GM12878 (cell line): ENCODE measurements around the gene IGFBP1. TPM values are rescaled to one million over a fixed set of nuclear protein-coding genes. Genes with fewer than 3 reads are reported as not detected.

Experiments used
- ATAC-seq: fragments of 200-7000 bp; cut with Tn5 transposase; 3 replicates; pipeline ENCODE4 v1.9.1; 2020; ENCODE audit warnings: mild to moderate bottlenecking, moderate library complexity
- BruUV-seq: library from RNA; stranded (reverse); fragments of 400-500 nt; replicated peaks from 2 replicates; lab custom pipeline; 2021; lab: Mats Ljungman, UMichigan
- CTCF ChIA-PET: fragments of 300-600 bp; sonication (Branson Sonifier 250); formaldehyde crosslinking; extraction: SDS; loops from one replicate; lab custom pipeline; 2021; ENCODE audit warnings: inconsistent platforms; lab: Yijun Ruan, JAX
- POLR2A ChIA-PET: fragments of 350-600 bp; formaldehyde crosslinking; extraction: SDS; loops from one replicate; lab custom pipeline; 2021; ENCODE audit warnings: inconsistent platforms; lab: Charles Lee
- RAD21 ChIA-PET: fragments of 300-600 bp; sonication (Branson Sonifier 250); formaldehyde crosslinking; loops from one replicate; lab custom pipeline; 2023; ENCODE audit warnings: antibody characterized with exemption; ENCODE audit not compliant: unreplicated experiment; lab: Charles Lee
- SMC1A ChIA-PET: fragments of 300-600 bp; sonication (Branson Sonifier 250); formaldehyde crosslinking; loops from one replicate; lab custom pipeline; 2023; ENCODE audit not compliant: unreplicated experiment, uncharacterized antibody; lab: Charles Lee
- DNase-seq: peaks from one replicate; pipeline ENCODE4 v3.0.0-alpha.2; 2011; ENCODE audit warnings: low read depth, low spot score
- FAIRE-seq: peaks from 3 replicates; lab custom pipeline; 2011; peaks lifted over from hg19 to GRCh38; lab: Jason Lieb, UNC
- H2AFZ ChIP-seq: 2 replicates; pipeline ENCODE4 v1.6.0; 2011; ENCODE audit warnings: low read depth, low read length, control low read depth; ENCODE audit not compliant: control insufficient read depth
- H3K27ac ChIP-seq: 2 replicates; pipeline ENCODE4 v1.5.1; 2011; ENCODE audit warnings: control low read depth; ENCODE audit not compliant: control insufficient read depth, insufficient read depth
- H3K27me3 ChIP-seq, 2 experiments: replicated peaks in 1 of 2; 2 replicates each; pipeline versions ENCODE4 v1.6.0 to v1.6.1; 2011; ENCODE audit warnings: low read length in 1 of 2; ENCODE audit not compliant: control insufficient read depth in 2 of 2, insufficient read depth in 2 of 2
- H3K36me3 ChIP-seq, 2 experiments: 2 replicates each; pipeline ENCODE4 v1.5.1; 2011; ENCODE audit warnings: low read length in 1 of 2; ENCODE audit not compliant: control insufficient read depth in 2 of 2, insufficient read depth in 2 of 2
- H3K4me1 ChIP-seq: 2 replicates; pipeline ENCODE4 v1.6.1; 2011; ENCODE audit warnings: mild to moderate bottlenecking, low read length, moderate library complexity, mixed read lengths; ENCODE audit not compliant: control insufficient read depth, insufficient read depth
- H3K4me2 ChIP-seq: 2 replicates; pipeline ENCODE4 v1.6.0; 2011; ENCODE audit warnings: control low read depth; ENCODE audit not compliant: control insufficient read depth, insufficient read depth
- H3K4me3 ChIP-seq: fragments of 200-600 bp; sonication (generic); 2 replicates; pipeline ENCODE4 v1.5.1; 2016
- H3K79me2 ChIP-seq: 2 replicates; pipeline ENCODE4 v1.6.0; 2011; ENCODE audit warnings: low read length; ENCODE audit not compliant: control insufficient read depth, insufficient read depth
- H3K9ac ChIP-seq: 2 replicates; pipeline ENCODE4 v1.8.0; 2011; ENCODE audit warnings: low read length, control low read depth, mixed read lengths; ENCODE audit not compliant: control insufficient read depth, insufficient read depth
- H3K9me3 ChIP-seq: replicated peaks from 3 replicates; pipeline ENCODE4 v1.5.1; 2011; ENCODE audit warnings: mild to moderate bottlenecking, low read length; ENCODE audit not compliant: control insufficient read depth, insufficient read depth
- H4K20me1 ChIP-seq: 2 replicates; pipeline ENCODE4 v1.6.0; 2011; ENCODE audit not compliant: control insufficient read depth, insufficient read depth
- CBX3 ChIP-seq: fragments of 200-600 bp; sonication (generic); IDR thresholded peaks from 2 replicates; pipeline ENCODE4 v1.6.1; 2016; ENCODE audit warnings: low read depth, borderline replicate concordance
- CBX5 ChIP-seq: sonication (generic); IDR thresholded peaks from 2 replicates; pipeline ENCODE4 v1.6.1; 2016; ENCODE audit warnings: low read depth, moderate library complexity, mild to moderate bottlenecking, inconsistent platforms
- ELK1 ChIP-seq: IDR thresholded peaks from 2 replicates; pipeline ENCODE4 v1.6.1; 2012; ENCODE audit warnings: low read depth, low read length, improper control_type of control experiment
- EP300 ChIP-seq, 2 experiments: fragments of 150-350 bp in 1 of 2; IDR thresholded peaks; 2 replicates each; pipeline ENCODE4 v1.6.1; 2011 to 2012; ENCODE audit warnings: low read depth in 2 of 2, low read length in 2 of 2, borderline replicate concordance in 1 of 2, improper control_type of control experiment in 1 of 2, inconsistent platforms in 1 of 2; ENCODE audit not compliant: control insufficient read depth in 1 of 2
- EZH2 ChIP-seq: IDR thresholded peaks from 2 replicates; pipeline ENCODE4 v1.6.1; 2012; ENCODE audit warnings: low read depth, mild to moderate bottlenecking, control low read depth, inconsistent platforms, low read length, borderline replicate concordance; ENCODE audit not compliant: control insufficient read depth
- MTA2 ChIP-seq: fragments of 450-650 bp; IDR thresholded peaks from 2 replicates; pipeline ENCODE4 v1.6.1; 2016; ENCODE audit warnings: low read depth, mild to moderate bottlenecking, moderate library complexity
- MYC ChIP-seq: IDR thresholded peaks from 2 replicates; pipeline ENCODE4 v1.6.1; 2011; ENCODE audit warnings: mild to moderate bottlenecking, low read length, moderate library complexity, inconsistent platforms; ENCODE audit not compliant: insufficient read depth, insufficient replicate concordance, insufficient read length, severe bottlenecking
- PKNOX1 ChIP-seq: fragments of 450-650 bp; IDR thresholded peaks from 2 replicates; pipeline ENCODE4 v1.6.1; 2016; ENCODE audit warnings: mild to moderate bottlenecking
- RBBP5 ChIP-seq: fragments of 200-600 bp; sonication (generic); conservative IDR thresholded peaks from 2 replicates; pipeline ENCODE4 v1.6.1; 2016
- SUPT20H ChIP-seq: IDR thresholded peaks from 2 replicates; pipeline ENCODE4 v1.6.1; 2011; ENCODE audit warnings: low read depth, mild to moderate bottlenecking, low read length, moderate library complexity, borderline replicate concordance; ENCODE audit not compliant: control insufficient read depth
- TAF1 ChIP-seq: IDR thresholded peaks from 2 replicates; pipeline ENCODE4 v1.6.1; 2011; ENCODE audit warnings: mild to moderate bottlenecking, low read depth, low read length, borderline replicate concordance
- USF1 ChIP-seq: IDR thresholded peaks from 2 replicates; pipeline ENCODE4 v1.6.1; 2011; ENCODE audit warnings: borderline replicate concordance, low read depth, mild to moderate bottlenecking, moderate library complexity, mixed read lengths, low read length; ENCODE audit not compliant: insufficient read depth; ENCODE audit errors: extremely low read length
- ZNF24 ChIP-seq: fragments of 450-650 bp; IDR thresholded peaks from 2 replicates; pipeline ENCODE4 v1.6.1; 2017; ENCODE audit warnings: antibody characterized with exemption, mild to moderate bottlenecking
- ZNF592 ChIP-seq: fragments of 450-650 bp; IDR thresholded peaks from 2 replicates; pipeline ENCODE4 v1.6.1; 2017; ENCODE audit warnings: mild to moderate bottlenecking, moderate library complexity
- whole genome bisulfite sequencing: methylation state at CpG from one replicate; pipeline ENCODE4 v1.1.6; 2016; ENCODE audit warnings: low lambda C conversion rate; ENCODE audit not compliant: insufficient replicate concordance, insufficient coverage; ENCODE audit errors: missing lambda C conversion rate; 5-methylcytosine and 5-hydroxymethylcytosine counted together
- in situ Hi-C: fragments of 300-500 bp; cut with MboI; formaldehyde crosslinking; loops from 9 replicates; pipeline ENCODE4 v1.14.3; 2018; ENCODE audit warnings: mixed read lengths
- intact Hi-C: fragments of 100-400 bp; cut with micrococcal nuclease; formaldehyde crosslinking; loops from one replicate; pipeline ENCODE4 v1.14.2; 2022; ENCODE audit not compliant: unreplicated experiment
- polyA plus RNA-seq, 11 experiments: library from polyadenylated mRNA; depleted of rRNA in 4 of 11; unstranded in 6 of 11; stranded (reverse) in 5 of 11; fragments of >200 nt; fragmentation: Nextera tagmentation in 4 of 11; fragmentation: Illumina TruSeq in 1 of 11; extraction: Ambion mirVana in 4 of 11; extraction: Trizol in 1 of 11; gene quantifications; 1 replicate in 1 of 11; 2 replicates in 10 of 11; pipeline versions ENCODE4 v1.2.1 to v1.2.3, GENCODE V29; 2011 to 2016; ENCODE audit warnings: inconsistent platforms in 2 of 11, missing spikeins in 2 of 11, low read depth in 1 of 11
- total RNA-seq, 4 experiments: library from RNA; depleted of rRNA in 3 of 4; stranded (reverse); fragments of >200 nt in 3 of 4; fragmentation: Illumina TruSeq in 1 of 4; extraction: Trizol in 1 of 4; gene quantifications; 2 replicates each; pipeline versions ENCODE4 v1.2.1 to v1.2.3, GENCODE V29; 2013 to 2021

Gene IGFBP1
- total and polyA plus RNA-seq, 10 of the 15 experiments (the other 5 are each of a cell fraction or from before 2014, with no cell fraction given) = 0.13 TPM; not detected in 9

GRCh38 chr7:45898222-45898621 is 9.9 kb downstream of the IGFBP1 start (continued):
- TF ChIP-seq ZNF592 (no peak), CBX5 (no peak), RBBP5 (no peak), ZNF24 (no peak), SUPT20H (no peak)

GRCh38 chr7:45901566-45901965 is 13.3 kb downstream of the IGFBP1 start:
- H2AFZ ChIP-seq = no peak overlapping the region
- no peak overlapping the region for H3K4me2 ChIP-seq
- 0% methylated on average over 1 of the region's 1 CpG for WGBS
- ChIA-PET CTCF (interaction anchor here (0.6 to 1.9 kb wide), 4 partner anchors 8 to 29 kb away, joined by 3 to 5 read pairs (median 4); no protein-coding TSS in a partner anchor), RAD21 (no interaction called here), POLR2A (no interaction called here), SMC1A (interaction anchor here (1.4 to 1.5 kb wide), 2 partner anchors 9 to 1200 kb away, joined by 3 to 5 read pairs; no protein-coding TSS in a partner anchor)
- H3K27ac ChIP-seq = no peak overlapping the region
- H3K4me1 ChIP-seq = no peaks in the 10 kb centered on the region
- intact Hi-C loops (no loop called here), in situ Hi-C loops (no loop called here)
- H3K9me3 ChIP-seq = no peaks in the 10 kb centered on the region
- ATAC-seq = no peak
- H4K20me1 ChIP-seq = no peaks in the 10 kb centered on the region
- no peaks in the 10 kb centered on the region for H3K36me3 ChIP-seq
- no peak for DNase-seq
- no peaks in the 10 kb centered on the region for H3K27me3 ChIP-seq
- no peak overlapping the region for H3K4me3 ChIP-seq
- BruUV-seq = no TSS peak
- H3K79me2 ChIP-seq = no peaks in the 10 kb centered on the region
- no peak overlapping the region for H3K9ac ChIP-seq
- no peak for FAIRE-seq
- no peak for TF ChIP-seq CBX3
- no peak for TF ChIP-seq ELK1
- no peak for TF ChIP-seq MYC
- TF ChIP-seq EP300 (IDR thresholded peaks at IDR 0.05; ENCODE audit: borderline replicate concordance in 1 of 2, control insufficient read depth in 1 of 2, low read depth in 2 of 2, low read length in 2 of 2) = no peak
- no peak for TF ChIP-seq MTA2
- TF ChIP-seq EZH2 = no peak
- TF ChIP-seq TAF1 = no peak
- no peak for TF ChIP-seq USF1
- TF ChIP-seq PKNOX1 = no peak
